ENCODE data around the gene GDE1.

DNA sequence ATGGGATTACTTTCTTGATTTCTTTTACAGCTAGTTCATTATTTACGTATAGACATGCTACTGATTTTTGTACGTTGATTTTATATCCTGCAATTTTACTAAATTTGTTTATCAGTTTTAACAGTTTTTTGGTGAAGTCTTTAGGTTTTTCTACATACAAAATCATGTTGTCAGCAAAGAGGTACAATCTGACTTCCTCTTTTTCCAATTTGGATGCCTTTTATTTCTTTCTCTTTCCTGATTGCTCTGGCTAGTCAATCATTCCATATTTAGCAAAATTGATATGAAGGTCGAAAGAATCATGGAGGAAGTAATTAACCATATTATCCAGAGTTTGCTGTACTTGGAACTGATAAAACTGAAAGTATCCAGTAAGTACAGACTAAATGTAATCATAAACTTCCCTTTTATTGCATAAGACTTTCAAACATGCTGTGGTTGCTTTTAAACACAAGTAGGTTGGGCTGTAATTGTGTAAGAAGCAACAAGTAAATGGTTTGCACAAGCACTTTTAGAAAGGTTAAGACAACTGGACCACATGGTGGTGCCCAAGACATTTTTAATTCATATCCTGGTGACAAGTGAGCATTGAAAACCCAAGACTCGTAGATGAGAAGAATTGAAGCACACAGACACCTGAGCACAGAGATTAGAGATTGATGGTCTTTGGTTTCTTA is 8.4 kb downstream of the GDE1 start:
- TF ChIP-seq POLR2A (IDR thresholded peaks at IDR 0.05): no peak
- TF ChIP-seq, protein P1, sequence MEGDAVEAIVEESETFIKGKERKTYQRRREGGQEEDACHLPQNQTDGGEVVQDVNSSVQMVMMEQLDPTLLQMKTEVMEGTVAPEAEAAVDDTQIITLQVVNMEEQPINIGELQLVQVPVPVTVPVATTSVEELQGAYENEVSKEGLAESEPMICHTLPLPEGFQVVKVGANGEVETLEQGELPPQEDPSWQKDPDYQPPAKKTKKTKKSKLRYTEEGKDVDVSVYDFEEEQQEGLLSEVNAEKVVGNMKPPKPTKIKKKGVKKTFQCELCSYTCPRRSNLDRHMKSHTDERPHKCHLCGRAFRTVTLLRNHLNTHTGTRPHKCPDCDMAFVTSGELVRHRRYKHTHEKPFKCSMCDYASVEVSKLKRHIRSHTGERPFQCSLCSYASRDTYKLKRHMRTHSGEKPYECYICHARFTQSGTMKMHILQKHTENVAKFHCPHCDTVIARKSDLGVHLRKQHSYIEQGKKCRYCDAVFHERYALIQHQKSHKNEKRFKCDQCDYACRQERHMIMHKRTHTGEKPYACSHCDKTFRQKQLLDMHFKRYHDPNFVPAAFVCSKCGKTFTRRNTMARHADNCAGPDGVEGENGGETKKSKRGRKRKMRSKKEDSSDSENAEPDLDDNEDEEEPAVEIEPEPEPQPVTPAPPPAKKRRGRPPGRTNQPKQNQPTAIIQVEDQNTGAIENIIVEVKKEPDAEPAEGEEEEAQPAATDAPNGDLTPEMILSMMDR (IDR thresholded peaks at IDR 0.05): no peak
